ENCODE measurements around the gene HSPA1A. TPM values are rescaled to one million over a fixed set of nuclear protein-coding genes. Genes with fewer than 3 reads are reported as not detected.
A peak's percentile ranks its signal among the peaks of the same experiment; 100 is the strongest.
"Not testable (repeated sequence)": the region's sequence is repeated elsewhere in the genome, so short reads cannot be mapped to it uniquely, and the experiment has no call there.

Gene HSPA1A
- total and polyA plus RNA-seq, 11 donors: 157 to 412 (median 196) TPM

DNA sequence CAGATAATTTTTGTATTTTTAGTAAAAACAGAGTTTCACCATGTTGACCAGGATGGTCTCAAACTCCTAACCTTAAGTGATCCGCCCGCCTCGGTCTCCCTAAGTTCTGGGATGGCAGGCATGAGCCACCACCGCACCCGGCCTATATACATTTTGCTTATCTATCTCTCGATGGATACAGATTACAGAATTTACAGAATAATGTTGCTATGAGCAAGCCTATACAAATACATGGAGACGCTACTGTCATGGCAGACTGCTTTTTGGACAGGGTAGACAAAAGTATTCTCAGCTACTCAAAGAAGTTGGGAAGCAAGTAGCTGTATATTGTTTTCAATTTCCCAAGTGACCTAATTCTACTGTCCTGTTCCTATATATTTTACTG, 1.9 kb upstream of the HSPA1A start:
- 96 to 97% (median 97%) methylated on average over 7 of the region's 7 CpGs for WGBS, 4 donors
- intact Hi-C loops (cut with DNase I): loop anchor here in 2 of 10 donors (5.0 kb wide), 2 partner anchors 76 to 81 kb away; partner anchors contain the start of gene CLIC1 (in 1 of the 2)
- Histone ChIP-seq H3K4me1 (peaks cover 0 to 27% (median 16%) of the 10 kb centered on the region in 12 donors), H3K36me3 (peaks cover 0 to 4% (median 0%) of the 10 kb centered on the region in 9 donors), H3K27me3 (no peaks in the 10 kb centered on the region), H3K9me3 (no peaks in the 10 kb centered on the region), H3K27ac (peak overlapping the region in 11 of 12 donors; percentile 91 to 100 (median 99)), H3K4me3 (peak overlapping the region in 7 of 12 donors; percentile 60 to 76 (median 71))
- DNase-seq (no peak), ATAC-seq (no peak)
- TF ChIP-seq, protein P1, sequence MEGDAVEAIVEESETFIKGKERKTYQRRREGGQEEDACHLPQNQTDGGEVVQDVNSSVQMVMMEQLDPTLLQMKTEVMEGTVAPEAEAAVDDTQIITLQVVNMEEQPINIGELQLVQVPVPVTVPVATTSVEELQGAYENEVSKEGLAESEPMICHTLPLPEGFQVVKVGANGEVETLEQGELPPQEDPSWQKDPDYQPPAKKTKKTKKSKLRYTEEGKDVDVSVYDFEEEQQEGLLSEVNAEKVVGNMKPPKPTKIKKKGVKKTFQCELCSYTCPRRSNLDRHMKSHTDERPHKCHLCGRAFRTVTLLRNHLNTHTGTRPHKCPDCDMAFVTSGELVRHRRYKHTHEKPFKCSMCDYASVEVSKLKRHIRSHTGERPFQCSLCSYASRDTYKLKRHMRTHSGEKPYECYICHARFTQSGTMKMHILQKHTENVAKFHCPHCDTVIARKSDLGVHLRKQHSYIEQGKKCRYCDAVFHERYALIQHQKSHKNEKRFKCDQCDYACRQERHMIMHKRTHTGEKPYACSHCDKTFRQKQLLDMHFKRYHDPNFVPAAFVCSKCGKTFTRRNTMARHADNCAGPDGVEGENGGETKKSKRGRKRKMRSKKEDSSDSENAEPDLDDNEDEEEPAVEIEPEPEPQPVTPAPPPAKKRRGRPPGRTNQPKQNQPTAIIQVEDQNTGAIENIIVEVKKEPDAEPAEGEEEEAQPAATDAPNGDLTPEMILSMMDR (IDR thresholded peaks at IDR 0.05): no peak
- no peak for TF ChIP-seq POLR2A (IDR thresholded peaks at IDR 0.05)

DNA sequence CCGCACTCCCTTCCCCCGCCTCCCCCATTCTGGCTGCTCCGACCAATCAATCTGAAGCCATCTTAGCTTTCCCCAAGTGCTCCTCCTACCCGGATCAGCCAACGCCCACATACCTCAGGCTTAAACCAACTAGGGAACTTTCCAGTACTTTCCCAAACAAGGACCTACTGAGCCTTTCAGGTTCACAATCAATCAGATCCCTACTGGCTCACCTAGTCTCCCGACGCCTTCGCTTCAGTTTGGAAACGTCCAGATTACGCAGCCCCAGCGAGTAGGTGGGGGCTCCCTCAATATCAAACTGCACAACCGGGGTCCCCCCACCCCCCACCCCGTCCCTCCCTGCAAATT, 692 bp upstream of the HSPA1A start:
- WGBS, 4 donors: 0 to 3% (median 1%) methylated on average over 12 to 13 of the region's 13 CpGs
- ATAC-seq: peak; percentile 84 to 89 (median 87)
- H3K27me3 ChIP-seq: no peaks in the 10 kb centered on the region
- intact Hi-C loops (cut with DNase I): loop anchor here in 2 of 10 donors (5.0 kb wide), 2 partner anchors 77 to 82 kb away; partner anchors contain the start of gene CLIC1 (in 1 of the 2)
- peak in 1 of 2 donors; percentile 61 for TF ChIP-seq POLR2A (IDR thresholded peaks at IDR 0.05)
- TF ChIP-seq, protein P1 (IDR thresholded peaks at IDR 0.05): no peak
- H3K27ac ChIP-seq: peak overlapping the region; percentile 91 to 100 (median 99)
- peak overlapping the region; percentile 22 to 76 (median 66) for H3K4me3 ChIP-seq
- H3K4me1 ChIP-seq: peaks cover 0 to 39% (median 28%) of the 10 kb centered on the region in 12 donors
- no peaks in the 10 kb centered on the region for H3K9me3 ChIP-seq
- H3K36me3 ChIP-seq: peaks cover 0 to 4% (median 0%) of the 10 kb centered on the region in 9 donors
- peak; percentile 94 to 98 (median 97) for DNase-seq

- H3K9me3 ChIP-seq; ATAC-seq; intact Hi-C loops (cut with DNase I); DNase-seq; H3K27me3 ChIP-seq; H3K36me3 ChIP-seq: not testable (repeated sequence)
- Histone ChIP-seq H3K4me1 (peaks cover 0 to 58% (median 45%) of the 10 kb centered on the region in 12 donors), H3K27ac (peak overlapping the region; percentile 63 to 100 (median 98)), H3K4me3 (peak overlapping the region; percentile 24 to 70 (median 63))
- TF ChIP-seq, protein P1 (IDR thresholded peaks at IDR 0.05): peak in 5 of 12 donors; percentile 11 to 44 (median 23)
- 24 to 49% (median 45%) methylated on average over 15 to 16 of the region's 37 CpGs for WGBS, 4 donors
These were observed 2.0 kb downstream of the HSPA1A start for GRCh38 chr6:31817133-31817928.

DNA sequence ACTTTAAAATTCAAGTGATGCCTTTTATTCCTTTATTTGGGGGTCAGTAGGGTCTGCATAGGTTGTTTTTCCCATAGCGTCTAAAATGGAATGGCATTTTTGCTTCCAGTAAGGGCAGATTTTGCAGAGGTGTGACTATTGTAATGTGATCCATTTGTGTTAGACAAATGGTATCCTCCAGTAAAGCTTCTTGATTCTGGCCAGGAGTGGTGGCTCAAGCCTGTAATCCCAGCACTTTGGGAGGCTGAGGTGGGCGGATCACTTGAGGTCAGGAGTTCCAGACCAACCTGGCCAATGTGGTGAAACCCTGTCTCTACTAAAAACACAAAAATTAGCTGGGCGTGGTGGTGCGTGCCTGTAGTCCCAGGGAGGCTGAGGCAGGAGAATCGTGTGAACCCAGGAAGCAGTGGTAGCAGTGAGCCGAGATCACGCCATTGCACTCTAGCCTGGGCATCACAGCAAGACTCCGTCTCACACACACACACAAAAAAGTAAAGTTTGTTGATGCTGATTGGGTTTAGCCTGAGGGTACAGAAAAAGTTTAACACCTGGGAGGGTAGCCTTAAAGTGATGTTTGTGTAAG, 2.7 kb downstream of the HSPA1A start:
- Histone ChIP-seq H3K4me3 (peak overlapping the region; percentile 24 to 70 (median 63)), H3K4me1 (peaks cover 0 to 61% (median 50%) of the 10 kb centered on the region in 12 donors), H3K27ac (peak overlapping the region; percentile 63 to 100 (median 98))
- ATAC-seq; intact Hi-C loops (cut with DNase I); H3K9me3 ChIP-seq; H3K27me3 ChIP-seq; H3K36me3 ChIP-seq; DNase-seq: not testable (repeated sequence)
- 26 to 54% (median 41%) methylated on average over 8 of the region's 8 CpGs for WGBS, 4 donors
